SKM-1 treated with dmso at 0.1 percent for 144 hours (cell line): ENCODE results near the gene SLC12A7.
"Not testable (repeated sequence)": the region's sequence is repeated elsewhere in the genome, so short reads cannot be mapped to it uniquely, and the experiment has no call there.

Experiments
- DNase-seq: peaks from one replicate; lab custom pipeline; 2025; ENCODE audit not compliant: unreplicated experiment; lab: John Stamatoyannopoulos, UW

The SLC12A7 gene

GRCh38 chr5:1011741-1012312 lies 100.0 kb downstream of the SLC12A7 start:
- no peak for DNase-seq

GRCh38 chr5:1011226-1011631 lies 100.6 kb downstream of the SLC12A7 start:
- no peak for DNase-seq

- DNase-seq = no peak
Observed at GRCh38 chr5:1010641-1011046, 101.2 kb downstream of the SLC12A7 start.

GRCh38 chr5:1010181-1010510 lies 101.7 kb downstream of the SLC12A7 start:
- DNase-seq = no peak

GRCh38 chr5:1009359-1010180 lies 102.3 kb downstream of the SLC12A7 start:
- DNase-seq = no peak

- no peak for DNase-seq
Observed at GRCh38 chr5:1008451-1009358, 103.2 kb downstream of the SLC12A7 start, which contains the start of gene NKD2. Gene NKD2 (plus strand): TSS chr5:1008802. CDS start chr5:1009058, 256 bp downstream.

GRCh38 chr5:1007681-1008450 lies 104.0 kb downstream of the SLC12A7 start:
- no peak for DNase-seq

- no peak for DNase-seq
Observed at GRCh38 chr5:1007221-1007680, 104.6 kb downstream of the SLC12A7 start.

- DNase-seq = no peak
Observed at GRCh38 chr5:1006656-1007071, 105.2 kb downstream of the SLC12A7 start.

- no peak for DNase-seq
Observed at GRCh38 chr5:1005904-1006655, 105.8 kb downstream of the SLC12A7 start.

GRCh38 chr5:1005249-1005851 lies 106.5 kb downstream of the SLC12A7 start:
- no peak for DNase-seq

- no peak for DNase-seq
Observed at GRCh38 chr5:1004461-1005248, 107.2 kb downstream of the SLC12A7 start.

- DNase-seq = no peak
Observed at GRCh38 chr5:1003296-1003937, 108.4 kb downstream of the SLC12A7 start.

- DNase-seq = no peak
Observed at GRCh38 chr5:1002836-1003235, 109.0 kb downstream of the SLC12A7 start.

GRCh38 chr5:1002271-1002546 lies 109.7 kb downstream of the SLC12A7 start:
- DNase-seq = no peak

- DNase-seq = no peak
Observed at GRCh38 chr5:1001406-1002270, 110.2 kb downstream of the SLC12A7 start.

GRCh38 chr5:1000831-1001230 lies 111.0 kb downstream of the SLC12A7 start:
- DNase-seq = not testable (repeated sequence)
